ENCODE data around the gene MSRB3.

DNA sequence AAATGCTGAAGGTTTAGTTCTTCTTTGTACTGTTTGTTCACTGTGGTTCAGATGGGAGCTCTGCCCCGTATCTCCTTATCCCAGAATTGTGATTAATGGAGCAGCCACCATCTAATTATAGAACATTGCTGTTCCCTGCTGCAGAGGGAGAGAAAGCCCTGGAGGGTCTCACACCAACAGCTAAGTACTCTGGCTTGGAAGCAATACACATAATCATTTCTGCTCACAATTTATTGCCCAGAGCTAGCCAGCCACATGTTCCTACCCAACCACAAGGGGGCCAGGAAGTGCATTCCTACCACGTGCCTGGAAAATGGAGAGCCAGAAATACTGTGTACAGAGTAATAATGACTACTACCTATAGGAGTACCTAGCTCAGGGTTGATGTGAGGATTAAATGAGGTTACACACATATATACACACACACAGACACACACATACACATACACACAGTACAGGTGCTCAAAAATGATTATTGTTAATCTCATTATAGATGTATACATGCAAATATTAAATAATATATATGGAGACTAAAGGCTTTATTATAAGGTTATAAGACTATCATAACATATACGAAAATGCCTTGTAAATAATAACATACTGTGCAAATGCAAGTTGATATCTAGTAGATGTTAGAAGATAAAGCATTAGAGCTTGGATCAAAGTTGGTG is 22.3 kb downstream of the MSRB3 start:
- TF ChIP-seq POLR2AphosphoS5 (IDR thresholded peaks at IDR 0.05) (no peak), EP300 (conservative IDR thresholded peaks at IDR 0.05; ENCODE audit: poor library complexity, severe bottlenecking) (no peak)
- TF ChIP-seq, protein P1, sequence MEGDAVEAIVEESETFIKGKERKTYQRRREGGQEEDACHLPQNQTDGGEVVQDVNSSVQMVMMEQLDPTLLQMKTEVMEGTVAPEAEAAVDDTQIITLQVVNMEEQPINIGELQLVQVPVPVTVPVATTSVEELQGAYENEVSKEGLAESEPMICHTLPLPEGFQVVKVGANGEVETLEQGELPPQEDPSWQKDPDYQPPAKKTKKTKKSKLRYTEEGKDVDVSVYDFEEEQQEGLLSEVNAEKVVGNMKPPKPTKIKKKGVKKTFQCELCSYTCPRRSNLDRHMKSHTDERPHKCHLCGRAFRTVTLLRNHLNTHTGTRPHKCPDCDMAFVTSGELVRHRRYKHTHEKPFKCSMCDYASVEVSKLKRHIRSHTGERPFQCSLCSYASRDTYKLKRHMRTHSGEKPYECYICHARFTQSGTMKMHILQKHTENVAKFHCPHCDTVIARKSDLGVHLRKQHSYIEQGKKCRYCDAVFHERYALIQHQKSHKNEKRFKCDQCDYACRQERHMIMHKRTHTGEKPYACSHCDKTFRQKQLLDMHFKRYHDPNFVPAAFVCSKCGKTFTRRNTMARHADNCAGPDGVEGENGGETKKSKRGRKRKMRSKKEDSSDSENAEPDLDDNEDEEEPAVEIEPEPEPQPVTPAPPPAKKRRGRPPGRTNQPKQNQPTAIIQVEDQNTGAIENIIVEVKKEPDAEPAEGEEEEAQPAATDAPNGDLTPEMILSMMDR (IDR thresholded peaks at IDR 0.05; ENCODE audit: poor library complexity, severe bottlenecking): no peak
